GM19463 (cell line): ENCODE data around the gene THRAP3.
"Not testable (repeated sequence)": the region's sequence is repeated elsewhere in the genome, so short reads cannot be mapped to it uniquely, and the experiment has no call there.

Source experiments
- ATAC-seq: cut with Tn5 transposase; IDR thresholded peaks from one replicate; pipeline ENCODE4 v1.9.1; 2021; ENCODE audit warnings: mild to moderate bottlenecking, moderate library complexity; ENCODE audit not compliant: unreplicated experiment

The THRAP3 gene

GRCh38 chr1:36206323-36206858 is 17.9 kb upstream of the THRAP3 start:
- no peak for ATAC-seq

GRCh38 chr1:36207339-36207738 is 16.9 kb upstream of the THRAP3 start:
- no peak for ATAC-seq

DNA sequence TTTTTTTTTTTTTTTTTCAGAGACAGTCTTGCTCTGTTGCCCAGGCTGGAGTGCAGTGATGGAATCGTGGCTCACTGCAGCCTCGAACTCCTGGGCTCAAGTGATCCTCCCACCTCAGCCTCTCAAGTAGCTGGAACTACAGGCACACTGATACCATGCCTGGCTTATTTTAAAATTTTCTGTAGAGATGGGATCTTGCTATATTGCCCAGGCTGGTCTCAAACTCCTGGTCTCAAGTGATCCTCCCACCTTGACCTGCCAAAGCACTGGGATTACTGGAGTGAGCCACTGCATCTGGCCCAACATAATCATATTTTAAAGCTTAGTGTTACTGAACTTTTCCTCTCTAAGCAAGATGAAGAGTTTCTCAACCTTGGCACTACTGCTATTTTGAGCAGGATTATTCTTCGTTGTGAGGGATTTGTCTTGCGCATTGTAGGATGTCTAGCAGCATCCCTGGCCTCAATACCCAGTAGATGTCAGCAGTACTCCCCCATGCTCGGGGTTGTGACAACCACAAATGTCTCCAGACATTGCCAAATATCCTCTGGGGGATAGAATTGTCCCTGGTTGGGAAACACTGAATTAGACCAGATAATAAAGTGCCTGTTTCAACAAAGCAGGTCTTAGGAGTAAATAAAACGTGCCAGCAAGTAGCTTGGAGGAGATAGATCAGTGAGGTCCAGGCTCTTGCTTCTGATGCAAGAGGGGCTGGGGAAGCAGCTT is 15.1 kb upstream of the THRAP3 start:
- ATAC-seq, result no peak

DNA sequence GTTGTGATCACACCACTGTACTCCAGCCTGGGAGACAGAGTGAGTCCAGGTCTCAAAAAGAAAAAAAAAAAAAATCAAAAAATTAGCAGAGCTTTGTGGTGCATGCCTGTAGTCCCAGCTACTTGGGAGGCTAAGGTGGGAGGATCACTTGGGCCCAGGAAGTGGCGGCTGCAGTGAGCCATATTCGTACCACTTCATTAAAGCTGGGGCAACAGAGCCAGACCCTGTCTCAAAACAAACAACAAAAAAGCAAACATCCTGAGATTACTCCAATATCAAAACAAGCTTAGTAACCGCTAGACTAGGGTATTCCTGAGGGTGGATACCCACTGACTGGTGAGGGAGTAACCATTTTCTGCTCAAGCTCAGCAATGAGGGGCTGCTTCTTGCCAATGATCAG is 12.9 kb upstream of the THRAP3 start:
- no peak for ATAC-seq

- ATAC-seq, result no peak
These were observed 12.4 kb upstream of the THRAP3 start for GRCh38 chr1:36211841-36212240.

GRCh38 chr1:36212782-36213181 is 11.5 kb upstream of the THRAP3 start:
- no peak for ATAC-seq

DNA sequence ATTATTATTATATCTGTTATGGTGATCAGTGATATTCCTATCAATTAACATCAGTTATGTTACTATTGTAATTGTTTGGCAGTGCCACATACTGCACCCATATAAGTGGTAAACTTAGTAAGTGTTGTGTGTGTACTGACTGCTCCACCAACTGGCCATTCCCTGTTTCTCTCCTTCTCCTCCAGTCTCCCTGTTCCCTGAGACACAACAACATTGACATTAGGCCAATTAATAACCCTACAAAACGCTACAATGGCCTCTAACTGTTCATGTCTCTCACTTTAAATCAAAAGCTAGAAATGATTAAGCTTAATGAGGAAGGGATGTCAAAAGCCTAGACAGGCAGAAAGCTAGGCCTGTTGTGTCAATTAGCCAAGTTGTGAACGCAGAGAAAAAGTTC is 6.6 kb upstream of the THRAP3 start:
- ATAC-seq, result no peak

DNA sequence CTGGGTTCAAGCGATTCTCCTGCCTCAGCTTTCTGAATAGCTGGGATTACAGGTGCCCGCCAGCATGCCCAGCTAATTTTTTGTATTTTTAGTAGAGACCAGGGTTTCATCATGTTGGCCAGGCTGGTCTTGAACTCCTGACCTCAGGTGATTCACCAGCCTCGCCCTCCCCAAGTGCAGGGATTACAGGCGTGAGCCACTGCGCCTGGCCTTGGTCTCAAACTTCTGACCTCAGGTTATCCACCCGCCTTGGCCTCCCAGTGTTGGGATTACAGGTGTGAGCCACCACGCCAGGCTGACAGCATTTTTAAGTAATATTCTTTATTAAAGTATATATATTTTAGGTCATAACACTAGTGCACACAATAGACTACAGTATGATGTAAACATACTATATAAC is 2.3 kb upstream of the THRAP3 start:
- ATAC-seq, result not testable (repeated sequence)

DNA sequence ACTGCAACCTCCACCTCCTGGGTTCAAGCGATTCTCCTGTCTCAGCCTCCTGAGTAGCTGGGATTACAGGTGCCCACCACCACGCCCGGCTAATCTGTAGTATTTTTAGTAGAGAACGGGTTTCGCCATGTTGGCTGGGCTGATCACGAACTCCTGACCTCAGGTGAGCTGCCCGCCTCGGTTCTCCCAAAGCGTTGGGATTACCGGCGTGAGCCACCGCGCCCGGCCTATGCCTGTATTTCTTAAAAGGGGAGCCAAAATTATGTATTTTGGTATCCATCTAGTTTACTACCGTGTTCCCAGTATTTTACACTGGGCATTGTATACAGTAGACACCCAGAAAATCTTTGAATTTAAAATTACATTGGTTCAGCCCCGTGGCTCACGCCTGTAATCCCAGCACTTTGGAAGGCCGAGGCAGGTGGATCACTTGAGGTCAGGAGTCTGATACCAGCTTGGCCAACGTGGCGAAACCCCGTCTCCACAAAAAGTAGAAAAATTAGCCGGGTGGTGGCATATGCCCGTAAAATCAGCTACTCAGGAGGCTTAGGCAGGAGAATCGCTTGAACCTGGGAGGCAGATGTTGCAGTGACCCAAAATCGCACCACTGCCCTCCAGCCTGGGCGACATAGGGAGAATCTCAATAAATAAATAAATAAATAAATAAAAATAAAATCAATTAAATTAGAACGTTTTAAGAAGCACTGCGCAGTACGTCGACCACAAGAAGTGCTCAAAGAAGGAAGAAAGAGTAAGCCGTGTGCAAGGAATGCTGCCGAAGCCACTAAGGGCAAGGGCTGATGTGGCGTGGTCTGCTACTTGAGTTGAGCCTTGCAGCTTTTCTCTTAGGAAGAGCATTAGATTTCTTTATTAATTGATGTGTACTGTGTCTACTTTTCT is 1.5 kb upstream of the THRAP3 start:
- no peak for ATAC-seq

DNA sequence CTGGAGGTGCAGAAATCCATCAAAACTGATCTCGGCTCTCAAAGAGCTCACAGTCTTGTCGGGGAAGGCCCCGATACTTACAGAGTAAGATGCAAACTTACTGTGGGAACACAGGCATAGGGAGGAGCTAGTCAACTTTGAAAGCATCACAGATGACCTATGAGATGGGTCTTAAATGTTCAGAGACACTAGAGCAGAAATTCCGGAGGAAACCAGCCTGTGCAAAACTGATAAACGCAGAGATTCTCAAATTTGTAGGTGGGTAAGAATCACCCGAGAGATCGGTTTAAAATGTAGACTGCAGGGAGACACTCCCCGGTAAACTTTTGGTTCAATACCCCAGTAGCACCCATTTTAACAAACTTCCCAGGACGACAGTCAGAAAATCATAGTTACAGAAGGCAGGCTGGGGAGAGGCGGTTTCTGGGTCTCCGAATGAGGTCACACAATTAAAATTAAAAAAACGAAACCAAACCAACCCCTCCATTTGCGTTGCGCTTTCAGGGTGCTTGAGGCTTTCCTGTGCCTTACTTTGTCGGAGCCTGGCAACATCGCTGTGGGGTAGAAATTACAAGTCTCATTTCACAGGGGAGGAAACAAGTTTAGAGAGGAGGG is 755 bp upstream of the THRAP3 start:
- ATAC-seq, result peak; percentile 7

GRCh38 chr1:36224537-36225282 is 467 bp downstream of the THRAP3 start:
- peak; percentile 44 for ATAC-seq

GRCh38 chr1:36225283-36225899 is 1.1 kb downstream of the THRAP3 start:
- ATAC-seq, result no peak

DNA sequence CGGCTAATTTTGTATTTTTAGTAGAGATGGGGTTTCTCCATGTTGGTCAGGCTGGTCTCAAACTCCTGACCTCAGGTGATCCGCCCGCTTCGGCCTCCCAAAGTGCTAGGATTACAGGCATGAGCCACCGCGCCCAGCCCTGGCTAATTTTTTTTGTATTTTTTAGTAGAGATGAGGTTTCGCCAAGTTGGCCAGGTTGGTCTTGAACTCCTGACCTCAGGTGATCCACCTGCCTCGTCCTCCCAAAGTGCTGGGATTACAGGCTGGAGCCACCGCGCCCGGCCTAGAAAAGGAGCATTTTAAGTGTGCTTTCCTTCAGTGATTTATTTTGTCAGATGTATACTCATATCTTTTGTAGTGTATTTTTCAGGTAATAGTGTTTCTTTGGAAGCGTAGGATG is 6.0 kb downstream of the THRAP3 start:
- not testable (repeated sequence) for ATAC-seq

- ATAC-seq, result no peak
These were observed 6.9 kb downstream of the THRAP3 start for GRCh38 chr1:36231191-36231590.

- no peak for ATAC-seq
These were observed 8.2 kb downstream of the THRAP3 start for GRCh38 chr1:36232212-36233095.

GRCh38 chr1:36236302-36236701 is 12.1 kb downstream of the THRAP3 start:
- no peak for ATAC-seq

DNA sequence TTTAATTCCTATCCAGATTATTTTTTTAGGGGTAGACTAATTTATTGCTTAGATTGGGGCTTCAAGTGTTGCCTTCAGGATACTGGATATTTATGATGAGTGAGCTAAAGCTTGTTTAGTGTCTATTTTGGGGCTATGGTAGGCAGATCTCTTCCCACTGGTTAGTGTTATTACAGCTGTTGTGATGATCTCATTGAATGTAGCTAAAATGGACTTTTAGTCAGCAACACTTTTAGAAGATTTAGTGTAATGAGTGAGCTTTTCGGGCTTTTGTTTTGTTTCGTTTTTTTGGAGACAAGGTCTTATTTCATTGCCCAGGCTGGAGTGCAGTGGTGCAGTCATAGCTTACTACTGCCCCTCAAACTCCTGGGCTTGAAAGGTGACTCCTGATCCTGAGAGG is 14.2 kb downstream of the THRAP3 start:
- no peak for ATAC-seq

GRCh38 chr1:36239941-36240637 is 15.8 kb downstream of the THRAP3 start:
- ATAC-seq, result no peak

GRCh38 chr1:36247538-36247937 is 23.3 kb downstream of the THRAP3 start:
- no peak for ATAC-seq
